Astrocyte (in vitro differentiated cells and primary cell): Measurements from ENCODE around the gene AKNAD1. TPM values are rescaled to one million over a fixed set of nuclear protein-coding genes. Genes with fewer than 3 reads are reported as not detected.
A peak's percentile ranks its signal among the peaks of the same experiment; 100 is the strongest.

Experiments
- DNase-seq: peaks from one replicate; pipeline ENCODE4 v3.0.0-alpha.2; 2010; ENCODE audit warnings: low read depth
- FAIRE-seq: peaks from 2 replicates; lab custom pipeline; 2011; peaks lifted over from hg19 to GRCh38; lab: Jason Lieb, UNC
- H2AFZ ChIP-seq: 2 replicates; pipeline ENCODE4 v1.6.0; 2012; ENCODE audit warnings: low read depth, low read length, inconsistent platforms
- H3K27ac ChIP-seq: 2 replicates; pipeline ENCODE4 v1.5.1; 2011; ENCODE audit warnings: low read depth, low read length, inconsistent platforms
- H3K27me3 ChIP-seq: 2 replicates; pipeline ENCODE4 v1.6.0; 2011; ENCODE audit warnings: low read length, inconsistent platforms; ENCODE audit not compliant: insufficient read depth
- H3K36me3 ChIP-seq: 2 replicates; pipeline ENCODE4 v1.5.1; 2011; ENCODE audit warnings: low read length, inconsistent platforms; ENCODE audit not compliant: insufficient read depth
- H3K4me1 ChIP-seq: 2 replicates; pipeline ENCODE4 v1.5.1; 2011; ENCODE audit warnings: low read length, inconsistent platforms; ENCODE audit not compliant: insufficient read depth
- H3K4me2 ChIP-seq: 2 replicates; pipeline ENCODE4 v1.6.0; 2012; ENCODE audit warnings: low read length, inconsistent platforms
- H3K4me3 ChIP-seq: 2 replicates; pipeline ENCODE4 v1.5.1; 2011; ENCODE audit warnings: low read depth, mild to moderate bottlenecking, low read length, inconsistent platforms; ENCODE audit not compliant: insufficient read depth
- H3K79me2 ChIP-seq: 2 replicates; pipeline ENCODE4 v1.6.0; 2012; ENCODE audit warnings: mild to moderate bottlenecking, low read length, inconsistent platforms; ENCODE audit not compliant: insufficient read depth
- H3K9ac ChIP-seq: 2 replicates; pipeline ENCODE4 v1.6.0; 2012; ENCODE audit warnings: mild to moderate bottlenecking, low read length, inconsistent platforms
- H3K9me3 ChIP-seq: 2 replicates; pipeline ENCODE4 v1.5.1; 2012; ENCODE audit warnings: low read depth, mild to moderate bottlenecking, low read length, inconsistent platforms; ENCODE audit not compliant: insufficient read depth
- H4K20me1 ChIP-seq: 2 replicates; pipeline ENCODE4 v1.6.0; 2012; ENCODE audit warnings: low read length, inconsistent platforms; ENCODE audit not compliant: insufficient read depth
- H3K27ac Mint-ChIP-seq: one replicate; pipeline ENCODE4 v1.8.0; 2021; ENCODE audit warnings: mild to moderate bottlenecking, mixed read lengths; ENCODE audit not compliant: unreplicated experiment
- H3K27me3 Mint-ChIP-seq: one replicate; pipeline ENCODE4 v1.8.0; 2021; ENCODE audit warnings: low read depth, mixed read lengths; ENCODE audit not compliant: unreplicated experiment
- H3K36me3 Mint-ChIP-seq: one replicate; pipeline ENCODE4 v1.8.0; 2021; ENCODE audit warnings: low read depth, mixed read lengths; ENCODE audit not compliant: unreplicated experiment
- H3K4me1 Mint-ChIP-seq: one replicate; pipeline ENCODE4 v1.8.0; 2021; ENCODE audit warnings: low read depth, mixed read lengths; ENCODE audit not compliant: unreplicated experiment
- H3K4me3 Mint-ChIP-seq: one replicate; pipeline ENCODE4 v1.8.0; 2021; ENCODE audit warnings: mild to moderate bottlenecking, moderate library complexity, mixed read lengths; ENCODE audit not compliant: unreplicated experiment
- H3K9me3 Mint-ChIP-seq: one replicate; pipeline ENCODE4 v1.8.0; 2021; ENCODE audit warnings: mild to moderate bottlenecking, mixed read lengths; ENCODE audit not compliant: unreplicated experiment
- CTCF ChIP-seq: IDR thresholded peaks from 2 replicates; pipeline ENCODE4 v1.5.1; 2011; ENCODE audit warnings: low read depth, mild to moderate bottlenecking, inconsistent platforms, low read length, moderate library complexity; ENCODE audit not compliant: insufficient read depth
- EZH2 ChIP-seq: IDR thresholded peaks from 2 replicates; pipeline ENCODE4 v1.6.1; 2012; ENCODE audit warnings: mild to moderate bottlenecking, low read length, inconsistent platforms; ENCODE audit not compliant: insufficient read depth
- total RNA-seq: library from RNA; stranded (reverse); gene quantifications from 2 replicates; pipeline ENCODE4 v1.2.1, GENCODE V29; 2021

The AKNAD1 gene
- total RNA-seq, 1 donor from 2014 or later: not detected

DNA sequence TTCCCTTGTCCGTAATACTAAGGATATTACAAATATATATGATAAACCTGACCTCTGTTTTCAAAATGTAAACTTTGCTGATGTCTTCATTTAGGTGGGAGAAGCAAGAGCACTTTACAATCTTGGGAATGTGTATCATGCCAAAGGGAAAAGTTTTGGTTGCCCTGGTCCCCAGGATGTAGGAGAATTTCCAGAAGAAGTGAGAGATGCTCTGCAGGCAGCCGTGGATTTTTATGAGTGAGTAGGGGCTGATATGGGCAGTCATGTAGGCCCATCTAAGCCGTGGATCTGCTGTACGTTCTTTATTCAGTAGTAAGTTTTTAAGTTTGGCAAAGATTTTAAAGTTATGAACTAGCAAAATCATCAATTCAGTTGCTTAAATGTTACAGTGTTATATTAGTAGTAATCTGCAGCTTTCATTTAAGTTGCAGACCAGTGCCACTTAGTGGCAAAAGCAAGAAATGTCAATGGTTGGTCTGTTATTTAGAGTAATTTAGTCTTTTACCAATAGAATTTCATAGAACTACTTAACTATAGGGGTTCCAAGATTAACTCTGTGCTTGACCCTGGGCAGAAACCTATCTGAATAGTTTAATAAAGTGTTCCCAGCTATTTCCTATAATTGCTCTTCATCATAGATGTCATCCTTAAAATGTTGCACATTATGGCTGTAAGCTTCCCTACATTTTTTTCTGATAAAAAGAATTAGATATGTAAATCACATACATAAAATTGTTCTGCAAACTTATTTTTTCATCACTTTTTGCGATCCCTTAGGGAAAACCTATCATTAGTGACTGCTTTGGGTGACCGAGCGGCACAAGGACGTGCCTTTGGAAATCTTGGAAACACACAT, 41.2 kb upstream of the AKNAD1 start:
- peaks cover 9% of the 10 kb centered on the region for H3K36me3 ChIP-seq
- Mint-ChIP-seq H3K4me1 (peaks cover 2% of the 10 kb centered on the region), H3K36me3 (no peaks in the 10 kb centered on the region), H3K27ac (no peak overlapping the region), H3K9me3 (no peaks in the 10 kb centered on the region), H3K27me3 (no peaks in the 10 kb centered on the region), H3K4me3 (no peak overlapping the region)
- H3K4me1 ChIP-seq: peaks cover 3% of the 10 kb centered on the region
- H2AFZ ChIP-seq: no peak overlapping the region
- no peaks in the 10 kb centered on the region for H3K79me2 ChIP-seq
- DNase-seq (peak; percentile 50), FAIRE-seq (peak; percentile 96)
- no peak overlapping the region for H3K9ac ChIP-seq
- TF ChIP-seq EZH2 (no peak), CTCF (peak; percentile 79)
- H3K27me3 ChIP-seq: no peaks in the 10 kb centered on the region
- no peak overlapping the region for H3K4me2 ChIP-seq
- H3K9me3 ChIP-seq: no peaks in the 10 kb centered on the region
- no peak overlapping the region for H3K4me3 ChIP-seq
- H4K20me1 ChIP-seq: no peaks in the 10 kb centered on the region
- no peak overlapping the region for H3K27ac ChIP-seq

DNA sequence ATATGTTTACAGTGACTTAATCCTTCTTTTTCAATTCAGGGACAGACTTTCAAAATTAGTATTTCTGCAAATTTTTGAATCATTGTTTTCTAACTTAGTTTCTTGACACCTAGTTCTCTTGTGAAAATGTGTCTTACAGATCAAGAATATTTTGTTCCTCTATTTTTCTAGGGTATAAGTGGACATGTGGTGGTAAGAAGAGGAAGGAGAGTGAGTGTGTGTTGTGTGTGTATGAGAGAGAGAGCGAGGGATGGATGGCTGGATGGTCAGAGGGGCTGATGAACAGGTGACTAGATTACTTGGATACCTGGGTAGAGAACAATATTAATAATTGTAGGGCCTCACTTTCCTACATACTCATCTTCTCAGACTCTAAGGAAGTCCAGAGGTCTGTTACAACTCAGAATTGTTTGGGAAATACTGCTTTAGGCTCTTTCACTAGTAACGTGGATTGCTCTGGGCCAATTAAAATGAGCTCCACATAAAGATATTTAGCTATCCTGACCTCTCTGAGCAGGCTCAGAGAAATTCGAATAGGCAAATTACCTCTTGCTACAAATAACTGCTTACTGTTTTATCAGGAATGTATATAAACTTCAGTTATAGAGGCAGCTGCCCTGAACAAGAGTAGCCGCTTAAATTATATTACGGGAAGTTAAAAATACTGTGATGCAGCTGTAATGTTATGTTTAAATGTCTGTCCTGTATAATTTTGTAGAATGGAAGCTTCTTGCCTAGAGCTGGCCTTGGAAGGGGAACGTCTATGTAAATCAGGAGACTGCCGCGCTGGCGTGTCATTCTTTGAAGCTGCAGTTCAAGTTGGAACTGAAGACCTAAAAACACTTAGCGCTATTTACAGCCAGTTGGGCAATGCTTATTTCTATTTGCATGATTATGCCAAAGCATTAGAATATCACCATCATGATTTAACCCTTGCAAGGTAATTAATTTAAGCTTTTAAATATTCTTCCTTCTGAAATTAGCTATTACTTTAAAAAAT, 39.6 kb upstream of the AKNAD1 start:
- Histone ChIP-seq H3K36me3 (peaks cover 7% of the 10 kb centered on the region), H3K9ac (no peak overlapping the region), H3K79me2 (no peaks in the 10 kb centered on the region), H3K4me3 (no peak overlapping the region), H3K27me3 (no peaks in the 10 kb centered on the region), H2AFZ (no peak overlapping the region), H3K9me3 (no peaks in the 10 kb centered on the region), H3K27ac (no peak overlapping the region), H3K4me1 (peaks cover 3% of the 10 kb centered on the region), H3K4me2 (no peak overlapping the region), H4K20me1 (no peaks in the 10 kb centered on the region)
- DNase-seq (no peak), FAIRE-seq (peak; percentile 23)
- Mint-ChIP-seq H3K27me3 (no peaks in the 10 kb centered on the region), H3K9me3 (no peaks in the 10 kb centered on the region), H3K4me3 (no peak overlapping the region), H3K36me3 (no peaks in the 10 kb centered on the region), H3K27ac (no peak overlapping the region), H3K4me1 (peaks cover 5% of the 10 kb centered on the region)
- TF ChIP-seq EZH2: no peak
- no peak for TF ChIP-seq CTCF
